ENCODE measurements around the gene MATCAP1. TPM values are rescaled to one million over a fixed set of nuclear protein-coding genes. Genes with fewer than 3 reads are reported as not detected.

MATCAP1 gene
- polyA plus RNA-seq, 1 of the 3 experiments (the other 2 are of a cell fraction) = 68.5 TPM

DNA sequence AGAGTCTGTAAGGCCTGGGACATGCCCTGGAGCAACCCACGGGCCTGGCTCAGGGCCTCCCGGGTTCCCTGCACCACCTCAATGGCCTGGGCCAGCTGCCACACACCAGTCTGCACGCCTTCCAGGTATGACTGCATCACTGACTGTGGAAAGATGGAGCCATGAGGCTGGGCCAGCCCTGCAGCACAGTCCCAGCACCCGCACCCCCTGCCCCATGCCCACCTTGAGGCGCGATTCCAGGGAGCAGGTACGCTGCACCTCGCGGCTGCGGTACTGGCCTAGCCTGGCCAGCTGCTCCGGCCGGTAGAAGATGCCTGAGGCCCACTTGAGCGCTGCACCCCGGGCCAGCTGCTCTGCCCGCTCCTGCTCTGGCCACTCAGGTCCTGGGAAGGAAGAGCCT is 5.0 kb upstream of the MATCAP1 start:
- peaks cover 16% of the 10 kb centered on the region for H4K20me1 ChIP-seq (ENCODE audit: insufficient read depth)
- peaks cover 22% of the 10 kb centered on the region for H3K79me2 ChIP-seq (ENCODE audit: insufficient read depth)
- no peaks in the 10 kb centered on the region for H3K9me3 ChIP-seq
- peaks cover 0 to 9% of the 10 kb centered on the region in 2 experiments for H3K36me3 ChIP-seq (replicated peaks in 1 of 2; ENCODE audit: control insufficient read depth in 1 of 2, insufficient read depth in 2 of 2, low read length in 1 of 2)
- POLR2A ChIA-PET = interaction anchor here (0.6 kb wide), 1 partner anchor 819 kb away, joined by 3 read pairs; no protein-coding TSS in a partner anchor
- H3K4me3 ChIP-seq (ENCODE audit: low read depth in 2 of 2, low read length in 1 of 2) = no peak overlapping the region
- no peaks in the 10 kb centered on the region for H3K9me2 ChIP-seq
- no peak for DNase-seq
- CTCF ChIA-PET = interaction anchor here (1.0 to 3.5 kb wide), 7 partner anchors 9 to 212 kb away, joined by 3 to 11 read pairs (median 3); partner anchors contain the start of gene NOL3
- peaks cover 22% of the 10 kb centered on the region for H3F3A ChIP-seq (replicated peaks; ENCODE audit: insufficient read depth)
- no peak overlapping the region for H3K9ac ChIP-seq
- TF ChIP-seq GATA2 (CRISPR knock-in tag; IDR thresholded peaks at IDR 0.05) (no peak), RCOR1 (IDR thresholded peaks at IDR 0.05; ENCODE audit: low read length) (no peak), NRF1 (IDR thresholded peaks at IDR 0.05; ENCODE audit: low read depth, low read length) (no peak), MXI1 (IDR thresholded peaks at IDR 0.05; ENCODE audit: low read depth, low read length) (no peak), TCF12 (IDR thresholded peaks at IDR 0.05) (no peak), EZH2phosphoT487 (IDR thresholded peaks at IDR 0.05; ENCODE audit: borderline replicate concordance, low read depth) (no peak), ELF1 (IDR thresholded peaks at IDR 0.05) (no peak), MEF2A (IDR thresholded peaks at IDR 0.05; ENCODE audit: borderline replicate concordance, low read depth) (no peak), RXRA (IDR thresholded peaks at IDR 0.05; ENCODE audit: borderline replicate concordance, low read depth) (no peak), SIN3A (IDR thresholded peaks at IDR 0.05; ENCODE audit: borderline replicate concordance, low read depth, low read length) (no peak), POLR2AphosphoS5 (IDR thresholded peaks at IDR 0.05; ENCODE audit: low read depth, low read length) (no peak)
- TF ChIP-seq, protein P1, sequence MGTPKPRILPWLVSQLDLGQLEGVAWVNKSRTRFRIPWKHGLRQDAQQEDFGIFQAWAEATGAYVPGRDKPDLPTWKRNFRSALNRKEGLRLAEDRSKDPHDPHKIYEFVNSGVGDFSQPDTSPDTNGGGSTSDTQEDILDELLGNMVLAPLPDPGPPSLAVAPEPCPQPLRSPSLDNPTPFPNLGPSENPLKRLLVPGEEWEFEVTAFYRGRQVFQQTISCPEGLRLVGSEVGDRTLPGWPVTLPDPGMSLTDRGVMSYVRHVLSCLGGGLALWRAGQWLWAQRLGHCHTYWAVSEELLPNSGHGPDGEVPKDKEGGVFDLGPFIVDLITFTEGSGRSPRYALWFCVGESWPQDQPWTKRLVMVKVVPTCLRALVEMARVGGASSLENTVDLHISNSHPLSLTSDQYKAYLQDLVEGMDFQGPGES (IDR thresholded peaks at IDR 0.05; ENCODE audit: low read depth, low read length) = no peak
- TF ChIP-seq, protein P2, sequence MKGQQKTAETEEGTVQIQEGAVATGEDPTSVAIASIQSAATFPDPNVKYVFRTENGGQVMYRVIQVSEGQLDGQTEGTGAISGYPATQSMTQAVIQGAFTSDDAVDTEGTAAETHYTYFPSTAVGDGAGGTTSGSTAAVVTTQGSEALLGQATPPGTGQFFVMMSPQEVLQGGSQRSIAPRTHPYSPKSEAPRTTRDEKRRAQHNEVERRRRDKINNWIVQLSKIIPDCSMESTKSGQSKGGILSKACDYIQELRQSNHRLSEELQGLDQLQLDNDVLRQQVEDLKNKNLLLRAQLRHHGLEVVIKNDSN (IDR thresholded peaks at IDR 0.05; ENCODE audit: borderline replicate concordance, low read depth) = no peak
- no peak overlapping the region for H3K4me2 ChIP-seq
- H3K4me1 ChIP-seq (ENCODE audit: control insufficient read depth in 1 of 2, insufficient read depth in 2 of 2, low read depth in 1 of 2, low read length in 1 of 2) = peaks cover 25 to 28% of the 10 kb centered on the region in 2 experiments
- no peak overlapping the region for H3K27ac ChIP-seq (ENCODE audit: low read depth in 2 of 2, low read length in 1 of 2)
- no peak overlapping the region for H2AFZ ChIP-seq (ENCODE audit: low read depth)
- WGBS (ENCODE audit: low lambda C conversion rate) = 91% methylated on average over 8 of the region's 15 CpGs
- no peaks in the 10 kb centered on the region for H3K27me3 ChIP-seq (ENCODE audit: insufficient read depth)

DNA sequence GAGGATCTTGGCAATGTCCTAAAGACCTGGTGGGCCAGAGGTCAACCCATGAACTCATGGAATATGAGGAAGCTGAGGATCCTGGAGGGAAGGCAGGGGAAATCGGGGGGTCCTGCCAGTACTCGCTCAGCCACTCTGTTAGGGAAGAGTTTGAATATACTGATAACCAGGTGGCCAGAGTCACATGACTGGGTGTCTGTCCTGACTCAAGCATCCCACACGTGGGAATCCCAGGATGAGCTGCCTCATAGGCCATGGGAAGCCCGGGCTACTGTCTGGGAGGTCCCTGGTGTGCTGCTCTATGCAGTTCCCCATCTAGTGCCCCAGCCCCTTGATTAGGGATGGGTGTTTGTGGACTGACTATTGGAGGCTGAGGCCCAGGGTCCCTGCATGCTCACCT is 4.6 kb upstream of the MATCAP1 start:
- H3K4me1 ChIP-seq (ENCODE audit: control insufficient read depth in 1 of 2, insufficient read depth in 2 of 2, low read depth in 1 of 2, low read length in 1 of 2) = peaks cover 22 to 24% of the 10 kb centered on the region in 2 experiments
- no peak overlapping the region for H3K4me3 ChIP-seq (ENCODE audit: low read depth in 2 of 2, low read length in 1 of 2)
- H3K27me3 ChIP-seq (ENCODE audit: insufficient read depth) = no peaks in the 10 kb centered on the region
- no peak for DNase-seq
- peaks cover 11% of the 10 kb centered on the region for H4K20me1 ChIP-seq (ENCODE audit: insufficient read depth)
- H3F3A ChIP-seq (replicated peaks; ENCODE audit: insufficient read depth) = peaks cover 22% of the 10 kb centered on the region
- no peak overlapping the region for H3K27ac ChIP-seq (ENCODE audit: low read depth in 2 of 2, low read length in 1 of 2)
- no peak overlapping the region for H3K4me2 ChIP-seq
- peaks cover 0 to 4% of the 10 kb centered on the region in 2 experiments for H3K36me3 ChIP-seq (replicated peaks in 1 of 2; ENCODE audit: control insufficient read depth in 1 of 2, insufficient read depth in 2 of 2, low read length in 1 of 2)
- peaks cover 18% of the 10 kb centered on the region for H3K79me2 ChIP-seq (ENCODE audit: insufficient read depth)
- no peaks in the 10 kb centered on the region for H3K9me3 ChIP-seq
- no peak overlapping the region for H3K9ac ChIP-seq
- POLR2A ChIA-PET = no interaction called here
- H3K9me2 ChIP-seq = no peaks in the 10 kb centered on the region
- TF ChIP-seq POLR2AphosphoS5 (IDR thresholded peaks at IDR 0.05; ENCODE audit: low read depth, low read length) (no peak), EP300 (IDR thresholded peaks at IDR 0.05; ENCODE audit: borderline replicate concordance in 1 of 2, low read depth in 1 of 2, low read length in 1 of 2) (no peak), ELF1 (IDR thresholded peaks at IDR 0.05) (no peak), RAD21 (IDR thresholded peaks at IDR 0.05; ENCODE audit: low read length) (no peak), CHD2 (IDR thresholded peaks at IDR 0.05; ENCODE audit: low read length, partially characterized antibody) (no peak), TCF12 (IDR thresholded peaks at IDR 0.05) (no peak), TEAD4 (IDR thresholded peaks at IDR 0.05; ENCODE audit: borderline replicate concordance, insufficient read depth) (no peak), RCOR1 (IDR thresholded peaks at IDR 0.05; ENCODE audit: low read length) (no peak)
- TF ChIP-seq, protein P2 (IDR thresholded peaks at IDR 0.05; ENCODE audit: borderline replicate concordance, low read depth) = no peak
- TF ChIP-seq, protein P3, sequence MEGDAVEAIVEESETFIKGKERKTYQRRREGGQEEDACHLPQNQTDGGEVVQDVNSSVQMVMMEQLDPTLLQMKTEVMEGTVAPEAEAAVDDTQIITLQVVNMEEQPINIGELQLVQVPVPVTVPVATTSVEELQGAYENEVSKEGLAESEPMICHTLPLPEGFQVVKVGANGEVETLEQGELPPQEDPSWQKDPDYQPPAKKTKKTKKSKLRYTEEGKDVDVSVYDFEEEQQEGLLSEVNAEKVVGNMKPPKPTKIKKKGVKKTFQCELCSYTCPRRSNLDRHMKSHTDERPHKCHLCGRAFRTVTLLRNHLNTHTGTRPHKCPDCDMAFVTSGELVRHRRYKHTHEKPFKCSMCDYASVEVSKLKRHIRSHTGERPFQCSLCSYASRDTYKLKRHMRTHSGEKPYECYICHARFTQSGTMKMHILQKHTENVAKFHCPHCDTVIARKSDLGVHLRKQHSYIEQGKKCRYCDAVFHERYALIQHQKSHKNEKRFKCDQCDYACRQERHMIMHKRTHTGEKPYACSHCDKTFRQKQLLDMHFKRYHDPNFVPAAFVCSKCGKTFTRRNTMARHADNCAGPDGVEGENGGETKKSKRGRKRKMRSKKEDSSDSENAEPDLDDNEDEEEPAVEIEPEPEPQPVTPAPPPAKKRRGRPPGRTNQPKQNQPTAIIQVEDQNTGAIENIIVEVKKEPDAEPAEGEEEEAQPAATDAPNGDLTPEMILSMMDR (IDR thresholded peaks at IDR 0.05) = no peak
- no CpG with 5 or more reads among the region's 4 CpGs for WGBS (ENCODE audit: low lambda C conversion rate)
- no peak overlapping the region for H2AFZ ChIP-seq (ENCODE audit: low read depth)
- CTCF ChIA-PET = interaction anchor here (1.0 to 3.5 kb wide), 4 partner anchors 14 to 211 kb away, joined by 3 to 11 read pairs (median 5); no protein-coding TSS in a partner anchor

All from SK-N-SH (cell line).